Chondrocyte (in vitro differentiated cells): ENCODE data around the gene GNPAT. TPM values are rescaled to one million over a fixed set of nuclear protein-coding genes. Genes with fewer than 3 reads are reported as not detected.

Experiments
- DNase-seq: peaks from one replicate; pipeline ENCODE4 v3.0.0; 2021; ENCODE audit warnings: mixed read lengths, low spot score
- H3K27ac Mint-ChIP-seq: one replicate; pipeline ENCODE4 v1.8.0; 2021; ENCODE audit warnings: mild to moderate bottlenecking, moderate library complexity, mixed read lengths; ENCODE audit not compliant: unreplicated experiment
- H3K27me3 Mint-ChIP-seq: 2 replicates; pipeline ENCODE4 v1.8.0; 2021; ENCODE audit warnings: low read depth, mixed read lengths
- H3K36me3 Mint-ChIP-seq: 2 replicates; pipeline ENCODE4 v1.8.0; 2021; ENCODE audit warnings: low read depth, mixed read lengths
- H3K4me1 Mint-ChIP-seq: 2 replicates; pipeline ENCODE4 v1.8.0; 2021; ENCODE audit warnings: low read depth, mild to moderate bottlenecking, mixed read lengths
- H3K4me3 Mint-ChIP-seq: one replicate; pipeline ENCODE4 v1.8.0; 2021; ENCODE audit warnings: mild to moderate bottlenecking, moderate library complexity, mixed read lengths; ENCODE audit not compliant: unreplicated experiment
- H3K9me3 Mint-ChIP-seq: 2 replicates; pipeline ENCODE4 v1.8.0; 2021; ENCODE audit warnings: low read depth, mixed read lengths
- CTCF ChIP-seq: fragments of 200-600 bp; sonication (generic); IDR thresholded peaks from 2 replicates; pipeline ENCODE4 v1.5.0; 2021; ENCODE audit warnings: antibody characterized with exemption, mild to moderate bottlenecking, moderate library complexity
- total RNA-seq: library from RNA; stranded (reverse); gene quantifications from 3 replicates; pipeline ENCODE4 v1.2.1, GENCODE V29; 2021

GNPAT gene
- total RNA-seq, 1 donor from 2014 or later = 37.9 TPM

GRCh38 chr1:231194843-231195516 is 46.0 kb upstream of the GNPAT start:
- no peak for DNase-seq
- TF ChIP-seq CTCF = no peak
- peaks cover 1% of the 10 kb centered on the region for H3K9me3 Mint-ChIP-seq
- H3K4me3 Mint-ChIP-seq = no peak overlapping the region
- peaks cover 13% of the 10 kb centered on the region for H3K27me3 Mint-ChIP-seq
- H3K4me1 Mint-ChIP-seq = peaks cover 5% of the 10 kb centered on the region
- peaks cover 3% of the 10 kb centered on the region for H3K36me3 Mint-ChIP-seq
- no peak overlapping the region for H3K27ac Mint-ChIP-seq

GRCh38 chr1:231196307-231196706 is 44.7 kb upstream of the GNPAT start:
- DNase-seq = no peak
- no peak for TF ChIP-seq CTCF
- Mint-ChIP-seq H3K4me1 (peaks cover 5% of the 10 kb centered on the region), H3K27me3 (peaks cover 21% of the 10 kb centered on the region), H3K4me3 (no peak overlapping the region), H3K27ac (no peak overlapping the region), H3K36me3 (peaks cover 3% of the 10 kb centered on the region), H3K9me3 (no peaks in the 10 kb centered on the region)

GRCh38 chr1:231196728-231197127 is 44.3 kb upstream of the GNPAT start:
- Mint-ChIP-seq H3K36me3 (peaks cover 4% of the 10 kb centered on the region), H3K27ac (no peak overlapping the region), H3K4me1 (peaks cover 5% of the 10 kb centered on the region), H3K4me3 (no peak overlapping the region), H3K9me3 (no peaks in the 10 kb centered on the region), H3K27me3 (peaks cover 26% of the 10 kb centered on the region)
- DNase-seq = no peak
- no peak for TF ChIP-seq CTCF

DNA sequence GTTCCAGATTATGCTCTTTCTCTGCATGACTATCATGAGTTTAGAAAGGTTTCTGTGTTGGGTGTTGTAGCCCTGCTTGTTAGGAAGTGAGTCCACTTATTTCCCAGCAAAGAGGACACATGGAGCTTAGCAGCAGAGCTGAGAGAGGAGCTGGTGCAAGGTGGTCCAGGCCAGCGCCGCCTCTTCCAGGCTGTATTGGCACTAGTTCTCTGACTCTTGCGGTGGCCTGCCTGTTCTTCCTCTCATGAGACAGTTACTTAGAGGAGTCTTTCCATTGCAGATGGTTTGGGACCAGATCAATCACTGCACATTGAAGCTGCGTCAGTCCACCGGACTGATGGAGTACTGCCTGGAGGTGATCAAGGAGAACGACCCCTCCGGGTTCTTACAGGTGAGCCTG is 41.1 kb upstream of the GNPAT start:
- Mint-ChIP-seq H3K27ac (no peak overlapping the region), H3K36me3 (peaks cover 10% of the 10 kb centered on the region), H3K27me3 (peaks cover 32% of the 10 kb centered on the region), H3K4me3 (no peak overlapping the region), H3K4me1 (no peaks in the 10 kb centered on the region), H3K9me3 (no peaks in the 10 kb centered on the region)
- TF ChIP-seq CTCF = no peak
- no peak for DNase-seq

- Mint-ChIP-seq H3K36me3 (peaks cover 10% of the 10 kb centered on the region), H3K27ac (no peak overlapping the region), H3K4me1 (no peaks in the 10 kb centered on the region), H3K27me3 (peaks cover 32% of the 10 kb centered on the region), H3K4me3 (no peak overlapping the region), H3K9me3 (no peaks in the 10 kb centered on the region)
- TF ChIP-seq CTCF = no peak
- DNase-seq = no peak
These were observed 40.5 kb upstream of the GNPAT start for GRCh38 chr1:231200388-231201031.
